Vagina (tissue), 2 donors: ENCODE measurements around the gene SYT4. TPM values are rescaled to one million over a fixed set of nuclear protein-coding genes. Genes with fewer than 3 reads are reported as not detected.
"Not testable (repeated sequence)": the region's sequence is repeated elsewhere in the genome, so short reads cannot be mapped to it uniquely, and the experiment has no call there.

Source experiments
- DNase-seq, 2 donors: peaks; one replicate each; pipeline ENCODE4 v3.0.0-alpha.2; 2017; ENCODE audit errors: extremely low spot score in 2 of 2
- H3K27ac ChIP-seq: fragments of 200-600 bp; sonication (generic); one replicate; pipeline ENCODE4 v1.5.1; 2019
- H3K27me3 ChIP-seq: fragments of 200-600 bp; sonication (generic); one replicate; pipeline ENCODE4 v1.5.1; 2019
- H3K36me3 ChIP-seq, 2 donors: fragments of 200-600 bp; sonication (generic); one replicate each; pipeline ENCODE4 v1.5.1; 2017 to 2019
- H3K4me1 ChIP-seq: fragments of 200-600 bp; sonication (generic); one replicate; pipeline ENCODE4 v1.5.1; 2019
- H3K4me3 ChIP-seq, 2 donors: fragments of 200-600 bp; sonication (generic); 1 replicate in 1 of 2; 2 replicates in 1 of 2; pipeline ENCODE4 v1.5.1; 2016 to 2019
- H3K9me3 ChIP-seq: fragments of 200-600 bp; sonication (generic); one replicate; pipeline ENCODE4 v1.5.1; 2019
- CTCF ChIP-seq, 3 experiments: fragments of 450-650 bp in 2 of 3; fragments of 200-600 bp in 1 of 3; sonication (generic) in 1 of 3; IDR thresholded peaks; one replicate each; pipeline ENCODE4 v1.5.1; 2017 to 2019; ENCODE audit warnings: antibody characterized with exemption in 3 of 3, mild to moderate bottlenecking in 2 of 3, moderate library complexity in 2 of 3
- POLR2A ChIP-seq, 2 donors: fragments of 450-650 bp; IDR thresholded peaks; one replicate each; pipeline ENCODE4 v1.6.1; 2017; ENCODE audit warnings: antibody characterized with exemption in 2 of 2, mild to moderate bottlenecking in 2 of 2, moderate library complexity in 2 of 2
- POLR2AphosphoS5 ChIP-seq, 2 donors: sonication (generic); formaldehyde crosslinking; IDR thresholded peaks; one replicate each; pipeline ENCODE4 v1.9.0; 2017; ENCODE audit warnings: antibody characterized with exemption in 2 of 2, mild to moderate bottlenecking in 2 of 2, low read depth in 1 of 2; ENCODE audit not compliant: insufficient read depth in 1 of 2
- intact Hi-C: fragments of 100-400 bp; cut with DNase I; formaldehyde crosslinking; loops from one replicate; pipeline ENCODE4 v1.15.1; 2023
- total RNA-seq: library from RNA; depleted of rRNA; stranded (reverse); fragments of >200 nt; gene quantifications from one replicate; pipeline ENCODE4 v1.2.3, GENCODE V29; 2016

SYT4 gene
- total RNA-seq, 1 donor from 2014 or later, result 4.7 TPM

- Histone ChIP-seq H3K4me1 (no peaks in the 10 kb centered on the region), H3K9me3 (no peaks in the 10 kb centered on the region), H3K36me3 (no peaks in the 10 kb centered on the region), H3K27me3 (no peaks in the 10 kb centered on the region), H3K27ac (no peak overlapping the region), H3K4me3 (no peak overlapping the region)
- no peak for DNase-seq
- TF ChIP-seq POLR2A (IDR thresholded peaks at IDR 0.05) (no peak), POLR2AphosphoS5 (IDR thresholded peaks at IDR 0.05; ENCODE audit: insufficient read depth in 1 of 2, low read depth in 1 of 2) (no peak), CTCF (IDR thresholded peaks at IDR 0.05) (no peak)
- intact Hi-C loops, result no loop called here
Measured at GRCh38 chr18:43303376-43303775, 26.1 kb upstream of the SYT4 start.

GRCh38 chr18:43286187-43286586 is 8.9 kb upstream of the SYT4 start:
- H3K27ac ChIP-seq, H3K9me3 ChIP-seq, H3K4me1 ChIP-seq, H3K4me3 ChIP-seq, H3K36me3 ChIP-seq, intact Hi-C loops, H3K27me3 ChIP-seq, DNase-seq: not testable (repeated sequence)

DNA sequence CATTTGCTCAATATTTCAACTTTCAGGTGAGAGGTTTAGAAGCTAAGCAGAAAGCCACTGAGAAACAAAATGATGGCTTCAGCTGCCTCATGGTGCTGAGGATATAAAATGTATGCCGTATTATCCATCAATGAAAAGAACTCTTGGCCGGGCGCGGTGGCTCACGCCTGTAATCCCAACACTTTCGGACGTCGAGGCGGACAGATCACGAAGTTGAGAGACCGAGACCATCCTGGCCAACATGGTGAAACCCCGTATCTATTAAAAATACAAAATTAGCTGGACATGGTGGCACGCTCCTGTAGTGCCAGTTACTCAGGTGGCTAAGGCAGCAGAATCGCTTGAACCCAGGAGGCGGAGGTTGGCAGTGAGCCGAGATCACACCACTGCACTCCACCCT is 6.0 kb upstream of the SYT4 start:
- Histone ChIP-seq H3K4me1 (no peaks in the 10 kb centered on the region), H3K9me3 (no peaks in the 10 kb centered on the region), H3K4me3 (no peak overlapping the region), H3K27me3 (no peaks in the 10 kb centered on the region), H3K27ac (no peak overlapping the region), H3K36me3 (no peaks in the 10 kb centered on the region)
- no peak for TF ChIP-seq POLR2A (IDR thresholded peaks at IDR 0.05)
- DNase-seq, result no peak
- intact Hi-C loops, result no loop called here

GRCh38 chr18:43279015-43279744 is 1.9 kb upstream of the SYT4 start:
- H3K27me3 ChIP-seq, result no peaks in the 10 kb centered on the region
- no peaks in the 10 kb centered on the region for H3K9me3 ChIP-seq
- no peak for TF ChIP-seq CTCF (IDR thresholded peaks at IDR 0.05)
- no peak for TF ChIP-seq POLR2AphosphoS5 (IDR thresholded peaks at IDR 0.05; ENCODE audit: insufficient read depth in 1 of 2, low read depth in 1 of 2)
- TF ChIP-seq POLR2A (IDR thresholded peaks at IDR 0.05), result no peak
- no peak for DNase-seq
- no peak overlapping the region for H3K4me3 ChIP-seq
- no peak overlapping the region for H3K27ac ChIP-seq
- no peaks in the 10 kb centered on the region for H3K4me1 ChIP-seq
- H3K36me3 ChIP-seq, result no peaks in the 10 kb centered on the region
- intact Hi-C loops, result loop anchor here (10.0 kb wide), 1 partner anchor 984 kb away; no protein-coding TSS in a partner anchor

- no peak for TF ChIP-seq CTCF (IDR thresholded peaks at IDR 0.05)
- TF ChIP-seq POLR2AphosphoS5 (IDR thresholded peaks at IDR 0.05; ENCODE audit: insufficient read depth in 1 of 2, low read depth in 1 of 2), result no peak
- no peak for TF ChIP-seq POLR2A (IDR thresholded peaks at IDR 0.05)
- Histone ChIP-seq H3K36me3 (no peaks in the 10 kb centered on the region), H3K4me3 (no peak overlapping the region), H3K27ac (no peak overlapping the region), H3K9me3 (no peaks in the 10 kb centered on the region), H3K27me3 (no peaks in the 10 kb centered on the region), H3K4me1 (no peaks in the 10 kb centered on the region)
- intact Hi-C loops, result loop anchor here (10.0 kb wide), 1 partner anchor 984 kb away; no protein-coding TSS in a partner anchor
- no peak for DNase-seq
Measured at GRCh38 chr18:43278355-43278754, 1.1 kb upstream of the SYT4 start.

- intact Hi-C loops, result loop anchor here (10.0 kb wide), 1 partner anchor 982 kb away; no protein-coding TSS in a partner anchor
Measured at GRCh38 chr18:43276491-43276890, 799 bp downstream of the SYT4 start.

More at GRCh38 chr18:43276491-43276890, 799 bp downstream of the SYT4 start:
- H3K27me3 ChIP-seq, result no peaks in the 10 kb centered on the region
- no peaks in the 10 kb centered on the region for H3K4me1 ChIP-seq
- no peak overlapping the region for H3K27ac ChIP-seq
- no peaks in the 10 kb centered on the region for H3K9me3 ChIP-seq
- no peak for DNase-seq
- H3K36me3 ChIP-seq, result no peaks in the 10 kb centered on the region
- H3K4me3 ChIP-seq, result no peak overlapping the region
- no peak for TF ChIP-seq CTCF (IDR thresholded peaks at IDR 0.05)
- TF ChIP-seq POLR2A (IDR thresholded peaks at IDR 0.05), result no peak
- no peak for TF ChIP-seq POLR2AphosphoS5 (IDR thresholded peaks at IDR 0.05; ENCODE audit: insufficient read depth in 1 of 2, low read depth in 1 of 2)
